Transverse colon (tissue), 4 donors: ENCODE data around the gene CYSTM1.

ENCODE experiments used
- CTCF ChIP-seq, 5 experiments: fragments of 200-600 bp in 3 of 5; fragments of 450-650 bp in 2 of 5; sonication (generic) in 3 of 5; IDR thresholded peaks; 1 replicate in 2 of 5; 2 replicates in 3 of 5; pipeline ENCODE4 v1.5.1; 2016 to 2017; ENCODE audit warnings: antibody characterized with exemption in 5 of 5, inconsistent platforms in 3 of 5, mild to moderate bottlenecking in 2 of 5, moderate library complexity in 1 of 5
- EP300 ChIP-seq: sonication (generic); formaldehyde crosslinking; IDR thresholded peaks from one replicate; pipeline ENCODE4 v1.6.1; 2017; ENCODE audit warnings: antibody characterized with exemption, low read depth
- POLR2A ChIP-seq: fragments of 450-650 bp; IDR thresholded peaks from one replicate; pipeline ENCODE4 v1.6.1; 2016; ENCODE audit warnings: antibody characterized with exemption, mild to moderate bottlenecking, moderate library complexity
- POLR2AphosphoS5 ChIP-seq, 3 donors: sonication (generic); formaldehyde crosslinking; IDR thresholded peaks; one replicate each; pipeline ENCODE4 v1.6.1; 2016; ENCODE audit warnings: antibody characterized with exemption in 3 of 3

DNA sequence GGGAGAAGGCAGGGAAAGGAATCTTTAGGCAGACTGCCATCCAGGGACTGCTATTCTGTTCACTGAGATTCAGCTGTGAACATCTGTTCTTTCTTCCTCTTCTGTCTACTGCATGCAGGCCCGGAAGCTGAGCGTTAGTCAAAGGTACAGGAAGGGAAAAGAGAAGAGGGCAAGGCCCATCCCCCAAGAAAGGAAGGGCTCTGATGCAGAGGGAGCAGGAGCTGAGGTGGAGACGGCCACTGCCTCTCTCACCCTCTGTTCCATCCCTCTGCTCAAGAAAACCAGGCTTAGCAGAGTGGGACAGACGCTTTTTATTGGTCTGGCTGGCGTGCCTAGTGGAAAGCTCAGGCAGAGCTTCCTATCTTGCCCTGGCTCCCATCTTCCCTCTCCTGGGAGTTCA is 70.4 kb downstream of the CYSTM1 start:
- TF ChIP-seq EP300 (no peak), CTCF (IDR thresholded peaks at IDR 0.05) (no peak), POLR2A (no peak), POLR2AphosphoS5 (IDR thresholded peaks at IDR 0.05) (no peak)
